PFSK-1 (cell line): ENCODE results near the gene ZNF155.

Experiments used
- FOXP2 ChIP-seq: optimal IDR thresholded peaks from 2 replicates; pipeline ENCODE3; 2011; ENCODE audit warnings: borderline replicate concordance, control low read depth, inconsistent platforms; ENCODE audit not compliant: insufficient read depth; ENCODE audit errors: extremely low read length, extremely low read depth
- POLR2AphosphoS5 ChIP-seq: IDR thresholded peaks from 2 replicates; pipeline ENCODE4 v1.6.1; 2012; ENCODE audit warnings: low read depth, mild to moderate bottlenecking, control low read depth, low read length, moderate library complexity
- REST ChIP-seq, 2 experiments: IDR thresholded peaks; 2 replicates each; pipeline versions ENCODE4 v1.6.1 to v1.8.0; 2011 to 2012; ENCODE audit warnings: low read depth in 2 of 2, low read length in 2 of 2, control low read depth in 1 of 2, inconsistent platforms in 1 of 2, mild to moderate bottlenecking in 1 of 2, moderate library complexity in 1 of 2; ENCODE audit not compliant: insufficient read depth in 1 of 2
- SIN3A ChIP-seq: IDR thresholded peaks from 2 replicates; pipeline ENCODE4 v1.6.1; 2012; ENCODE audit warnings: mild to moderate bottlenecking, low read length, moderate library complexity, borderline replicate concordance; ENCODE audit not compliant: insufficient read depth
- TAF1 ChIP-seq: IDR thresholded peaks from 2 replicates; pipeline ENCODE4 v1.6.1; 2012; ENCODE audit warnings: low read length, control low read depth, borderline replicate concordance; ENCODE audit not compliant: insufficient read depth

ZNF155 gene

GRCh38 chr19:44024900-44025216 lies 40.9 kb downstream of the ZNF155 start:
- TF ChIP-seq SIN3A, result no peak
- no peak for TF ChIP-seq POLR2AphosphoS5
- no peak for TF ChIP-seq TAF1
- no peak for TF ChIP-seq REST (IDR thresholded peaks at IDR 0.05; ENCODE audit: insufficient read depth in 1 of 2, low read depth in 2 of 2, low read length in 2 of 2)
- no peak for TF ChIP-seq FOXP2

- TF ChIP-seq FOXP2, result no peak
- TF ChIP-seq POLR2AphosphoS5, result peak; percentile 76
- TF ChIP-seq SIN3A, result no peak
- no peak for TF ChIP-seq TAF1
Measured at GRCh38 chr19:44025217-44025936, 41.4 kb downstream of the ZNF155 start, which contains the start of gene ZNF222. Gene ZNF222 (plus strand): TSS chr19:44025379. CDS start chr19:44025437, 58 bp downstream.

- TF ChIP-seq TAF1 (no peak), SIN3A (no peak), REST (IDR thresholded peaks at IDR 0.05; ENCODE audit: insufficient read depth in 1 of 2, low read depth in 2 of 2, low read length in 2 of 2) (no peak), POLR2AphosphoS5 (no peak), FOXP2 (no peak)
Measured at GRCh38 chr19:44026622-44027021, 42.6 kb downstream of the ZNF155 start.

- TF ChIP-seq SIN3A (no peak), FOXP2 (no peak), TAF1 (no peak), POLR2AphosphoS5 (no peak), REST (IDR thresholded peaks at IDR 0.05; ENCODE audit: insufficient read depth in 1 of 2, low read depth in 2 of 2, low read length in 2 of 2) (no peak)
Measured at GRCh38 chr19:44032001-44032610, 48.1 kb downstream of the ZNF155 start.

GRCh38 chr19:44042147-44042546 lies 58.2 kb downstream of the ZNF155 start:
- TF ChIP-seq TAF1, result no peak
- no peak for TF ChIP-seq POLR2AphosphoS5
- TF ChIP-seq FOXP2, result no peak
- TF ChIP-seq REST (IDR thresholded peaks at IDR 0.05; ENCODE audit: insufficient read depth in 1 of 2, low read depth in 2 of 2, low read length in 2 of 2), result no peak
- no peak for TF ChIP-seq SIN3A
